ENCODE data around the gene PEX12. TPM values are rescaled to one million over a fixed set of nuclear protein-coding genes. Genes with fewer than 3 reads are reported as not detected.
A peak's percentile ranks its signal among the peaks of the same experiment; 100 is the strongest.

PEX12 gene
- total RNA-seq, 4 donors from 2014 or later: 0.75 to 5.2 (median 3.0) TPM; not detected in 1

DNA sequence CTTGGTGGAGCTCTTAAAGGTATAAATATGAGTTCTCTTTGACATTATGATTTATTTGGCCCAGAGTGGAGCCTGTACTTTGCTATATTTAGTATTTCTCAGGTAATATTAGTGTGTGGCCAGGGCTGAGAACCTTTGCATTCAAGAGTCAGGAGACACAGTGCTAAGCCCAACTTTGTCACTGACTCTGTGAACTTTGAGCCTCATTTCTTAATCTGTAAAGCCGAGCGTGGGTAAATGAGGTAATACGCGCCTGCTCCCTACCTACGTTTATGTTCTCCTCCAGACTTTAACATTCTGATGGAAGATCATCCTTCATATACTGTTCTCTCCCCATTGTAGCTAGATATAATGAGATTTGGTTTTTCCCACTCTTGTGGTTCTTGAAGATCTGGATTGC lies 19.2 kb upstream of the PEX12 start:
- no peaks in the 10 kb centered on the region for H3K9me3 ChIP-seq
- in situ Hi-C loops (cut with MboI; ENCODE audit: low pct_ligation_motif_present in 1 of 4, low pct_unique_long_range_greater_than_20kb in 1 of 4, low sequenced_read_pairs in 3 of 4): no loop called here
- H3K27ac ChIP-seq: no peak overlapping the region
- intact Hi-C loops (cut with DNase I; ENCODE audit: low total_unique reads): no loop called here
- H3K27me3 ChIP-seq: no peaks in the 10 kb centered on the region
- TF ChIP-seq POLR2AphosphoS5 (IDR thresholded peaks at IDR 0.05): no peak
- TF ChIP-seq CTCF (IDR thresholded peaks at IDR 0.05): no peak
- no peak for TF ChIP-seq POLR2A (IDR thresholded peaks at IDR 0.05)
- no peak for TF ChIP-seq EP300 (IDR thresholded peaks at IDR 0.05; ENCODE audit: low read depth)
- 71 to 80% methylated on average over 4 to 5 of the region's 5 CpGs for WGBS, 2 donors (ENCODE audit: low coverage in 1 of 2)
- H3K36me3 ChIP-seq: peaks cover 2 to 80% (median 36%) of the 10 kb centered on the region in 4 donors
- DNase-seq: no peak
- H3K4me1 ChIP-seq: no peaks in the 10 kb centered on the region
- no peak overlapping the region for H3K4me3 ChIP-seq

DNA sequence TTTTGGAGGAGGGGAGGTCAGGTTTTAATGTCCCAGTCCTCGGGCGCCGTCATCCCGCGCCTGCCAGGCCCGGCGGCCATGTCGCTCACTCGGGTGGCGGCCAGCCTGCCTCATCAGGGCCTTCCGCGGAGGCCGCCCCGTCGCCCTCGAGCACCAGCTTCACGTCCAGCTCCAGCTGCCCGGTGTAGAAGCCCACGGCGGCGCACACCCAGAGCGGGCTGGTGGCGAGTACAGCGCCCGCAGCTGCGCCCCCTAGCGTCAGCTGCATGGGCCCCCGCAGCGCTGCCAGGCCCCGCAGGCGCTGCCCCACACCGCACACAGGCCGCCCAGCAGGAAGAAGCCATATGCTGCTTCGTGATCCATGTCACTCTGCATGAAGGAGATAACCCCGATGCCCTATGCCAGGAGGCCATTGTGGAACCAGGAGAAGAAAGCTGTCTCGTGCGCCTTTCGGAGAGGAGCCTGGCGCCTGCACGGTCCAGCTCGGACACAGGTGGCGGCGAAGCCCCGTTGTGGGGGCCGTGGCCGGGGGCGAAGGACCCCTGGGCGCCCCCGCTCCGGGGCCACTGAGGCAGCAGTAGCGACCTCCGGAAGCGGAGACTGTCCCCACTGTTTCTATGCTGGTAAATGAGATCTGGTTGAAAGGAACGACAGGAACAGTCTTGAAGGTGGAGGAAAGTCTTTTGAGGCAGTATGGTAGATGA lies 18.3 kb upstream of the PEX12 start:
- TF ChIP-seq POLR2A (IDR thresholded peaks at IDR 0.05) (no peak), POLR2AphosphoS5 (IDR thresholded peaks at IDR 0.05) (no peak), CTCF (IDR thresholded peaks at IDR 0.05) (no peak), EP300 (IDR thresholded peaks at IDR 0.05; ENCODE audit: low read depth) (no peak)
- no peak overlapping the region for H3K27ac ChIP-seq
- H3K27me3 ChIP-seq: no peaks in the 10 kb centered on the region
- peaks cover 2 to 77% (median 33%) of the 10 kb centered on the region in 4 donors for H3K36me3 ChIP-seq
- peaks cover 0 to 3% (median under 1%) of the 10 kb centered on the region in 4 donors for H3K4me1 ChIP-seq
- no peak for DNase-seq
- intact Hi-C loops (cut with DNase I; ENCODE audit: low total_unique reads) (no loop called here), in situ Hi-C loops (cut with MboI; ENCODE audit: low pct_ligation_motif_present in 1 of 4, low pct_unique_long_range_greater_than_20kb in 1 of 4, low sequenced_read_pairs in 3 of 4) (no loop called here)
- WGBS, 2 donors (ENCODE audit: low coverage in 1 of 2): 90 to 100% methylated on average over 1 to 48 of the region's 54 CpGs
- H3K9me3 ChIP-seq: no peaks in the 10 kb centered on the region
- no peak overlapping the region for H3K4me3 ChIP-seq

GRCh38 chr17:35596072-35596471 lies 17.7 kb upstream of the PEX12 start:
- TF ChIP-seq POLR2AphosphoS5 (IDR thresholded peaks at IDR 0.05): no peak
- no peak for TF ChIP-seq CTCF (IDR thresholded peaks at IDR 0.05)
- TF ChIP-seq EP300 (IDR thresholded peaks at IDR 0.05; ENCODE audit: low read depth): no peak
- no peak for TF ChIP-seq POLR2A (IDR thresholded peaks at IDR 0.05)
- in situ Hi-C loops (cut with MboI; ENCODE audit: low pct_ligation_motif_present in 1 of 4, low pct_unique_long_range_greater_than_20kb in 1 of 4, low sequenced_read_pairs in 3 of 4) (no loop called here), intact Hi-C loops (cut with DNase I; ENCODE audit: low total_unique reads) (no loop called here)
- H3K4me1 ChIP-seq: peaks cover 0 to 9% (median 5%) of the 10 kb centered on the region in 4 donors
- DNase-seq: no peak
- no peak overlapping the region for H3K4me3 ChIP-seq
- no peaks in the 10 kb centered on the region for H3K9me3 ChIP-seq
- peaks cover 2 to 71% (median 31%) of the 10 kb centered on the region in 4 donors for H3K36me3 ChIP-seq
- 89 to 94% methylated on average over 4 of the region's 4 CpGs for WGBS, 2 donors (ENCODE audit: low coverage in 1 of 2)
- no peak overlapping the region for H3K27ac ChIP-seq
- no peaks in the 10 kb centered on the region for H3K27me3 ChIP-seq

GRCh38 chr17:35588196-35588920 lies 10.0 kb upstream of the PEX12 start:
- no peaks in the 10 kb centered on the region for H3K9me3 ChIP-seq
- no peak for DNase-seq
- peak overlapping the region; percentile 90 to 96 (median 92) for H3K27ac ChIP-seq
- peak overlapping the region in 3 of 4 donors; percentile 62 to 82 (median 77) for H3K4me3 ChIP-seq
- WGBS, 2 donors (ENCODE audit: low coverage in 1 of 2): 46 to 54% methylated on average over 10 to 12 of the region's 12 CpGs
- TF ChIP-seq POLR2A (IDR thresholded peaks at IDR 0.05) (peak; percentile 20), CTCF (IDR thresholded peaks at IDR 0.05) (no peak), EP300 (IDR thresholded peaks at IDR 0.05; ENCODE audit: low read depth) (no peak), POLR2AphosphoS5 (IDR thresholded peaks at IDR 0.05) (peak in 1 of 3 donors; percentile 61)
- H3K27me3 ChIP-seq: no peaks in the 10 kb centered on the region
- in situ Hi-C loops (cut with MboI; ENCODE audit: low pct_ligation_motif_present in 1 of 4, low pct_unique_long_range_greater_than_20kb in 1 of 4, low sequenced_read_pairs in 3 of 4): no loop called here
- peaks cover 5 to 47% (median 27%) of the 10 kb centered on the region in 4 donors for H3K4me1 ChIP-seq
- no peaks in the 10 kb centered on the region for H3K36me3 ChIP-seq
- intact Hi-C loops (cut with DNase I; ENCODE audit: low total_unique reads): no loop called here
